Measurements from ENCODE around the gene TMEM132A.

DNA sequence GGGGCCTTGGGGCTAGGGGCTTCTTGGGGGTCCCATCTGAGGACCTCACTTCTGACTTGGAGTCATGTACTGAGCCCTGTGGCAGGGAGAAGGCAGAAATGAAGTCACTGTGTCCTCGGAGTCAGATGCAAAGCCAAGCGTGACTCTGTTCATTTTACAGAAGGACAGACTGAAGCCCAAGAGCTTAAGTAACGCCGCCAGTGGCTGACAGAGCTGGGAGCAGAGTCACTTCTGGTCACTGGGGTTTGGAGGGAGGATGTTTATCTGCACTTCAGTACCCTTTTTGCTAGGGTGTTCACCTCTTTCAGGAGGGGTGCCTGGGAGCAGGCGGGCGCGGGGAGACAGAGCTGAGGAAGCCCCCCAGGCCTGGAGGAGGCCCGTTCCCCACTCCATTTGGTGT is 57.9 kb downstream of the TMEM132A start:
- no peak for TF ChIP-seq KDM5A (IDR thresholded peaks at IDR 0.05)
- TF ChIP-seq, protein P1, sequence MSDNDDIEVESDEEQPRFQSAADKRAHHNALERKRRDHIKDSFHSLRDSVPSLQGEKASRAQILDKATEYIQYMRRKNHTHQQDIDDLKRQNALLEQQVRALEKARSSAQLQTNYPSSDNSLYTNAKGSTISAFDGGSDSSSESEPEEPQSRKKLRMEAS (IDR thresholded peaks at IDR 0.05), result no peak
- TF ChIP-seq POLR2A (IDR thresholded peaks at IDR 0.05; ENCODE audit: low read length), result no peak

Data from A549 (cell line).